H1 (cell line): ENCODE results near the gene CACNB2. TPM values are rescaled to one million over a fixed set of nuclear protein-coding genes. Genes with fewer than 3 reads are reported as not detected.

Source experiments
- CTCF ChIA-PET: fragments of 300-600 bp; sonication (Branson Sonifier 250); formaldehyde crosslinking; loops from one replicate; lab custom pipeline; 2021; ENCODE audit not compliant: partially characterized antibody; lab: Charles Lee
- POLR2A ChIA-PET: fragments of 300-600 bp; sonication (Branson Sonifier 250); formaldehyde crosslinking; loops from one replicate; lab custom pipeline; 2021; ENCODE audit warnings: inconsistent platforms; ENCODE audit not compliant: partially characterized antibody; lab: Charles Lee
- DNase-seq, 2 experiments: peaks; one replicate each; pipeline versions ENCODE4 v3.0.0 to v3.0.0-alpha.2; 2010 to 2022; ENCODE audit warnings: low spot score in 2 of 2, low read depth in 1 of 2, mixed read lengths in 1 of 2
- FAIRE-seq: peaks from 2 replicates; lab custom pipeline; 2011; peaks lifted over from hg19 to GRCh38; lab: Jason Lieb, UNC
- H2AFZ ChIP-seq: 2 replicates; pipeline ENCODE4 v1.8.1; 2012; ENCODE audit warnings: low read length, inconsistent platforms
- H2AK5ac ChIP-seq: 2 replicates; pipeline ENCODE4 v1.6.1; 2013; ENCODE audit warnings: low read depth, low read length
- H2BK120ac ChIP-seq: replicated peaks from 2 replicates; pipeline ENCODE3; 2013; ENCODE audit warnings: low read depth, low read length, inconsistent platforms
- H2BK12ac ChIP-seq: 2 replicates; pipeline ENCODE4 v1.6.1; 2013; ENCODE audit warnings: low read depth, low read length
- H2BK15ac ChIP-seq: 2 replicates; pipeline ENCODE4 v1.6.1; 2013; ENCODE audit warnings: low read length
- H2BK20ac ChIP-seq: 2 replicates; pipeline ENCODE4 v1.6.1; 2013; ENCODE audit warnings: low read length
- H2BK5ac ChIP-seq: 2 replicates; pipeline ENCODE4 v1.6.1; 2013; ENCODE audit warnings: low read depth, low read length
- H3K14ac ChIP-seq: 2 replicates; pipeline ENCODE4 v1.6.1; 2013; ENCODE audit warnings: inconsistent platforms; ENCODE audit not compliant: insufficient read length
- H3K18ac ChIP-seq: 2 replicates; pipeline ENCODE4 v1.6.1; 2013; ENCODE audit warnings: low read length; ENCODE audit errors: extremely low read depth
- H3K23ac ChIP-seq: 2 replicates; pipeline ENCODE4 v1.6.1; 2013; ENCODE audit warnings: inconsistent platforms; ENCODE audit not compliant: insufficient read length
- H3K23me2 ChIP-seq: 2 replicates; pipeline ENCODE4 v1.6.1; 2013; ENCODE audit warnings: low read depth, low read length
- H3K27ac ChIP-seq: 2 replicates; pipeline ENCODE4 v1.6.1; 2011; ENCODE audit warnings: low read depth, low read length, inconsistent platforms
- H3K27me3 ChIP-seq, 4 experiments: replicated peaks in 1 of 4; 1 replicate in 1 of 4; 2 replicates in 3 of 4; pipeline versions ENCODE4 v1.6.1 to v1.8.1; 2011 to 2013; ENCODE audit warnings: low read length in 3 of 4, mild to moderate bottlenecking in 3 of 4, inconsistent platforms in 2 of 4, mixed read lengths in 2 of 4, moderate library complexity in 1 of 4; ENCODE audit not compliant: control insufficient read depth in 3 of 4, insufficient read depth in 3 of 4; ENCODE audit errors: extremely low read depth in 1 of 4
- H3K36me3 ChIP-seq, 4 experiments: 2 replicates each; pipeline versions ENCODE4 v1.6.1 to v1.8.1; 2011 to 2013; ENCODE audit warnings: mild to moderate bottlenecking in 4 of 4, low read length in 3 of 4, moderate library complexity in 2 of 4, control low read depth in 1 of 4, inconsistent platforms in 1 of 4; ENCODE audit not compliant: insufficient read depth in 4 of 4, control insufficient read depth in 2 of 4
- H3K4ac ChIP-seq: replicated peaks from 2 replicates; pipeline ENCODE3; 2013; ENCODE audit warnings: low read length, low read depth, mixed read lengths, inconsistent platforms; ENCODE audit not compliant: insufficient read length
- H3K4me1 ChIP-seq, 4 experiments: replicated peaks in 1 of 4; 1 replicate in 1 of 4; 2 replicates in 3 of 4; pipeline versions ENCODE4 v1.6.1 to v1.8.1; 2011 to 2013; ENCODE audit warnings: low read length in 3 of 4, inconsistent platforms in 2 of 4, mixed read lengths in 1 of 4; ENCODE audit not compliant: insufficient read depth in 4 of 4, control insufficient read depth in 3 of 4
- H3K4me2 ChIP-seq, 2 experiments: 2 replicates each; pipeline versions ENCODE4 v1.6.1 to v1.8.1; 2011 to 2013; ENCODE audit warnings: low read depth in 2 of 2, low read length in 2 of 2, control low read depth in 1 of 2, inconsistent platforms in 1 of 2, mild to moderate bottlenecking in 1 of 2; ENCODE audit not compliant: insufficient read depth in 1 of 2
- H3K4me3 ChIP-seq, 4 experiments: fragments of 200-600, 300-600 bp in 1 of 4; sonication (generic), shearing (Covaris generic), sonication (Bioruptor Twin) in 1 of 4; 2 replicates each; pipeline versions ENCODE4 v1.5.1 to v1.8.1; 2011 to 2016; ENCODE audit warnings: low read length in 4 of 4, low read depth in 3 of 4, control low read depth in 2 of 4, inconsistent platforms in 2 of 4, mild to moderate bottlenecking in 2 of 4, mixed read lengths in 1 of 4, moderate library complexity in 1 of 4; ENCODE audit not compliant: insufficient read depth in 2 of 4; ENCODE audit errors: extremely low read depth in 1 of 4
- H3K56ac ChIP-seq: replicated peaks from 2 replicates; pipeline ENCODE3; 2013; ENCODE audit warnings: low read depth, mild to moderate bottlenecking, mixed read lengths, low read length, inconsistent platforms; ENCODE audit not compliant: insufficient read length
- H3K79me1 ChIP-seq: 2 replicates; pipeline ENCODE4 v1.6.1; 2013; ENCODE audit warnings: low read depth, low read length, control low read depth
- H3K79me2 ChIP-seq, 2 experiments: 2 replicates each; pipeline versions ENCODE4 v1.6.1 to v1.8.1; 2012 to 2013; ENCODE audit warnings: low read length in 2 of 2, mild to moderate bottlenecking in 2 of 2, inconsistent platforms in 1 of 2; ENCODE audit not compliant: insufficient read depth in 2 of 2, control insufficient read depth in 1 of 2
- H3K9ac ChIP-seq, 4 experiments: replicated peaks in 1 of 4; 1 replicate in 1 of 4; 2 replicates in 3 of 4; pipeline versions ENCODE4 v1.6.1 to v1.8.1; 2011 to 2013; ENCODE audit warnings: low read depth in 3 of 4, low read length in 3 of 4, control low read depth in 2 of 4, mild to moderate bottlenecking in 2 of 4, moderate library complexity in 2 of 4, inconsistent platforms in 1 of 4; ENCODE audit errors: extremely low read depth in 1 of 4
- H3K9me3 ChIP-seq, 2 experiments: 2 replicates each; pipeline versions ENCODE4 v1.6.1 to v1.8.1; 2012 to 2013; ENCODE audit warnings: mild to moderate bottlenecking in 2 of 2, moderate library complexity in 2 of 2, control low read depth in 1 of 2, inconsistent platforms in 1 of 2, low read depth in 1 of 2, low read length in 1 of 2, mixed read lengths in 1 of 2; ENCODE audit not compliant: insufficient read depth in 2 of 2
- H4K20me1 ChIP-seq, 2 experiments: replicated peaks in 1 of 2; 2 replicates each; pipeline versions ENCODE3 to v1.8.1; 2011 to 2013; ENCODE audit warnings: inconsistent platforms in 2 of 2, low read length in 2 of 2, mild to moderate bottlenecking in 1 of 2; ENCODE audit not compliant: insufficient read depth in 2 of 2, control insufficient read depth in 1 of 2
- H4K5ac ChIP-seq: 2 replicates; pipeline ENCODE4 v1.6.1; 2013; ENCODE audit warnings: low read length, low read depth, mixed read lengths, inconsistent platforms; ENCODE audit not compliant: insufficient read length
- H4K8ac ChIP-seq: 2 replicates; pipeline ENCODE4 v1.8.0; 2013; ENCODE audit warnings: mild to moderate bottlenecking, moderate library complexity, low read length, inconsistent platforms; ENCODE audit not compliant: insufficient read depth; ENCODE audit errors: extremely low read depth
- H4K91ac ChIP-seq: replicated peaks from 2 replicates; pipeline ENCODE3; 2013; ENCODE audit warnings: low read length, mixed read lengths, inconsistent platforms; ENCODE audit not compliant: insufficient read length
- CBX5 ChIP-seq: fragments of 300-800, 300-1000 bp; sonication (generic); IDR thresholded peaks from 2 replicates; pipeline ENCODE4 v1.7.1; 2016; ENCODE audit warnings: antibody characterized with exemption, low read length, low read depth
- CBX8 ChIP-seq: fragments of 300-800, 300-1000 bp; sonication (generic); IDR thresholded peaks from 2 replicates; pipeline ENCODE4 v1.7.1; 2016; ENCODE audit warnings: low read depth, low read length, borderline replicate concordance
- CTBP2 ChIP-seq: IDR thresholded peaks from 2 replicates; pipeline ENCODE4 v1.7.0; 2011; ENCODE audit warnings: borderline replicate concordance, mild to moderate bottlenecking, moderate library complexity, mixed read lengths, low read length; ENCODE audit not compliant: insufficient read depth, insufficient read length
- EP300 ChIP-seq, 2 experiments: IDR thresholded peaks; 1 replicate in 1 of 2; 2 replicates in 1 of 2; pipeline ENCODE4 v1.6.1; 2011 to 2012; ENCODE audit warnings: low read depth in 2 of 2, low read length in 2 of 2, mild to moderate bottlenecking in 2 of 2, borderline replicate concordance in 1 of 2, inconsistent platforms in 1 of 2, moderate library complexity in 1 of 2
- POLR2A ChIP-seq, 2 experiments: IDR thresholded peaks; 1 replicate in 1 of 2; 2 replicates in 1 of 2; pipeline ENCODE4 v1.6.1; 2011; ENCODE audit warnings: low read depth in 2 of 2, low read length in 2 of 2, mild to moderate bottlenecking in 2 of 2; ENCODE audit errors: control extremely low read depth in 1 of 2
- POLR2AphosphoS5 ChIP-seq: IDR thresholded peaks from 2 replicates; pipeline ENCODE4 v1.6.1; 2011; ENCODE audit warnings: low read depth, low read length
- RBBP5 ChIP-seq: IDR thresholded peaks from 2 replicates; pipeline ENCODE4 v1.7.1; 2012; ENCODE audit warnings: low read depth, mild to moderate bottlenecking, inconsistent platforms, low read length, moderate library complexity, borderline replicate concordance
- RXRA ChIP-seq: IDR thresholded peaks from 2 replicates; pipeline ENCODE4 v1.6.1; 2011; ENCODE audit warnings: low read depth, mild to moderate bottlenecking, low read length, moderate library complexity; ENCODE audit not compliant: insufficient read depth
- SIRT6 ChIP-seq: IDR thresholded peaks from one replicate; pipeline ENCODE4 v1.7.1; 2012; ENCODE audit warnings: low read length, inconsistent platforms
- WGBS, 2 experiments: shearing (Covaris generic) in 1 of 2; methylation state at CpG; one replicate each; pipeline versions ENCODE4 v1.1.6 to v1.1.7; 2013 to 2015; ENCODE audit warnings: low lambda C conversion rate in 2 of 2, mixed read lengths in 2 of 2, inconsistent platforms in 1 of 2, low coverage in 1 of 2, missing lambda C conversion rate in 1 of 2; ENCODE audit not compliant: insufficient replicate concordance in 2 of 2, insufficient coverage in 1 of 2, insufficient read length in 1 of 2; ENCODE audit errors: extremely low coverage in 1 of 2, missing lambda C conversion rate in 1 of 2; 5-methylcytosine and 5-hydroxymethylcytosine counted together
- polyA plus RNA-seq, 7 experiments: library from polyadenylated mRNA; depleted of rRNA in 3 of 7; stranded (reverse) in 5 of 7; unstranded in 2 of 7; fragments of >200 nt in 5 of 7; fragments of 200-250 nt in 2 of 7; gene quantifications; 1 replicate in 5 of 7; 2 replicates in 1 of 7; 4 replicates in 1 of 7; pipeline versions ENCODE4 v1.2.1 to v1.2.3, GENCODE V29; 2011 to 2013; ENCODE audit warnings: missing spikeins in 2 of 7, mixed read lengths in 2 of 7
- total RNA-seq: library from RNA; stranded (reverse); fragmentation: NEBNext Ultra II Directional; extraction: Animal tissue kit (Norgen Biotek cat#: 25700); gene quantifications from 2 replicates; pipeline ENCODE4 v1.2.1, GENCODE V29; 2021
- TF ChIP-seq, protein P1 (sequence below), 3 experiments: IDR thresholded peaks; 1 replicate in 2 of 3; 2 replicates in 1 of 3; pipeline versions ENCODE4 v1.5.1 to v1.6.1; 2011; ENCODE audit warnings: low read length in 3 of 3, mild to moderate bottlenecking in 3 of 3, inconsistent platforms in 2 of 3, low read depth in 1 of 3, moderate library complexity in 1 of 3; ENCODE audit not compliant: insufficient read depth in 1 of 3; ENCODE audit errors: control extremely low read depth in 1 of 3
- TF ChIP-seq, protein P2 (sequence below): IDR thresholded peaks from 2 replicates; pipeline ENCODE4 v1.6.1; 2012; ENCODE audit warnings: inconsistent platforms

Gene CACNB2
- total and polyA plus RNA-seq, 2 of the 8 experiments (the other 6 are each of a cell fraction or from before 2014, with no cell fraction given), result 2.4 to 3.2 TPM

DNA sequence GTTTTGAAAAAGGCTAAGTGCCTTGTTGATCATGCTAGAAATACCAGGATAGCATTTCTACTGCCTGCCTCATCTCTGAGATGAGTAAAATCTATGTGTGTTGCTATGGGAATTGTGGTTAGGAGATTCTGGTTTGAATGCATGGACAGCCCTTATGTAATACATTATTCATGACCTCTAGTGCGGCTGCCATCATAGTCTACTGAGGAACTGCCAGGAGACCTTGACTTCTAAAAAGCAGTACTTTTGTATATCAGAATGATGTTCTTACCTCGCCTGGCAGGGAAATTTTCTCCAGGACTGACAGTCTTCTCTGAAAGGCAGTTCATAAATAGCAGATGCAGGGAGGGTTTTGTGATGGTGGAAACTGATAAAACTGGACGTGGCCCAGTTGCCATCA, 262.6 kb downstream of the CACNB2 start:
- no peak overlapping the region for H4K91ac ChIP-seq
- no peak for FAIRE-seq
- no peak overlapping the region for H2BK20ac ChIP-seq
- H3K79me2 ChIP-seq, result no peaks in the 10 kb centered on the region
- no peak for DNase-seq
- H3K27me3 ChIP-seq, result no peaks in the 10 kb centered on the region
- H3K4me2 ChIP-seq, result no peak overlapping the region
- no peaks in the 10 kb centered on the region for H3K79me1 ChIP-seq
- H2AFZ ChIP-seq, result no peak overlapping the region
- H4K5ac ChIP-seq, result no peak overlapping the region
- H4K8ac ChIP-seq, result no peak overlapping the region
- no peak overlapping the region for H2BK12ac ChIP-seq
- H3K23me2 ChIP-seq, result 0 out of 2 replicates have a peak, but pooled peaks cover 2% of the 10 kb centered on the region
- no peak overlapping the region for H3K4ac ChIP-seq
- H3K14ac ChIP-seq, result no peak overlapping the region
- H2BK120ac ChIP-seq, result no peak overlapping the region
- H3K56ac ChIP-seq, result no peak overlapping the region
- no peak overlapping the region for H3K9ac ChIP-seq
- no peak overlapping the region for H3K27ac ChIP-seq
- H2AK5ac ChIP-seq, result no peak overlapping the region
- no peaks in the 10 kb centered on the region for H3K9me3 ChIP-seq
- H3K4me1 ChIP-seq, result no peaks in the 10 kb centered on the region
- no peak overlapping the region for H3K4me3 ChIP-seq
- no peak overlapping the region for H3K23ac ChIP-seq
- no peak overlapping the region for H2BK15ac ChIP-seq
- ChIA-PET POLR2A (no interaction called here), CTCF (no interaction called here)
- H3K36me3 ChIP-seq, result no peaks in the 10 kb centered on the region
- no peak overlapping the region for H3K18ac ChIP-seq
- H4K20me1 ChIP-seq, result no peaks in the 10 kb centered on the region
- WGBS, 2 experiments, result 87% methylated on average over 3 of the region's 3 CpGs; no CpG with 5 or more reads in 1 of the 2 experiments
- no peak overlapping the region for H2BK5ac ChIP-seq
- TF ChIP-seq, protein P1, sequence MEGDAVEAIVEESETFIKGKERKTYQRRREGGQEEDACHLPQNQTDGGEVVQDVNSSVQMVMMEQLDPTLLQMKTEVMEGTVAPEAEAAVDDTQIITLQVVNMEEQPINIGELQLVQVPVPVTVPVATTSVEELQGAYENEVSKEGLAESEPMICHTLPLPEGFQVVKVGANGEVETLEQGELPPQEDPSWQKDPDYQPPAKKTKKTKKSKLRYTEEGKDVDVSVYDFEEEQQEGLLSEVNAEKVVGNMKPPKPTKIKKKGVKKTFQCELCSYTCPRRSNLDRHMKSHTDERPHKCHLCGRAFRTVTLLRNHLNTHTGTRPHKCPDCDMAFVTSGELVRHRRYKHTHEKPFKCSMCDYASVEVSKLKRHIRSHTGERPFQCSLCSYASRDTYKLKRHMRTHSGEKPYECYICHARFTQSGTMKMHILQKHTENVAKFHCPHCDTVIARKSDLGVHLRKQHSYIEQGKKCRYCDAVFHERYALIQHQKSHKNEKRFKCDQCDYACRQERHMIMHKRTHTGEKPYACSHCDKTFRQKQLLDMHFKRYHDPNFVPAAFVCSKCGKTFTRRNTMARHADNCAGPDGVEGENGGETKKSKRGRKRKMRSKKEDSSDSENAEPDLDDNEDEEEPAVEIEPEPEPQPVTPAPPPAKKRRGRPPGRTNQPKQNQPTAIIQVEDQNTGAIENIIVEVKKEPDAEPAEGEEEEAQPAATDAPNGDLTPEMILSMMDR (IDR thresholded peaks at IDR 0.05; ENCODE audit: control extremely low read depth in 1 of 3, insufficient read depth in 1 of 3, low read depth in 1 of 3, low read length in 3 of 3), result no peak
- TF ChIP-seq SIRT6 (no peak), RXRA (no peak), RBBP5 (no peak), CBX5 (no peak), EP300 (IDR thresholded peaks at IDR 0.05; ENCODE audit: borderline replicate concordance in 1 of 2, low read depth in 2 of 2, low read length in 2 of 2) (no peak), CTBP2 (no peak), POLR2AphosphoS5 (no peak), CBX8 (no peak), POLR2A (IDR thresholded peaks at IDR 0.05; ENCODE audit: control extremely low read depth in 1 of 2, low read depth in 2 of 2, low read length in 2 of 2) (no peak)
- TF ChIP-seq, protein P2, sequence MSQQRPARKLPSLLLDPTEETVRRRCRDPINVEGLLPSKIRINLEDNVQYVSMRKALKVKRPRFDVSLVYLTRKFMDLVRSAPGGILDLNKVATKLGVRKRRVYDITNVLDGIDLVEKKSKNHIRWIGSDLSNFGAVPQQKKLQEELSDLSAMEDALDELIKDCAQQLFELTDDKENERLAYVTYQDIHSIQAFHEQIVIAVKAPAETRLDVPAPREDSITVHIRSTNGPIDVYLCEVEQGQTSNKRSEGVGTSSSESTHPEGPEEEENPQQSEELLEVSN, result no peak
